Measurements from ENCODE around the gene EFCAB6.
"Not testable (repeated sequence)": the region's sequence is repeated elsewhere in the genome, so short reads cannot be mapped to it uniquely, and the experiment has no call there.

Gene EFCAB6

DNA sequence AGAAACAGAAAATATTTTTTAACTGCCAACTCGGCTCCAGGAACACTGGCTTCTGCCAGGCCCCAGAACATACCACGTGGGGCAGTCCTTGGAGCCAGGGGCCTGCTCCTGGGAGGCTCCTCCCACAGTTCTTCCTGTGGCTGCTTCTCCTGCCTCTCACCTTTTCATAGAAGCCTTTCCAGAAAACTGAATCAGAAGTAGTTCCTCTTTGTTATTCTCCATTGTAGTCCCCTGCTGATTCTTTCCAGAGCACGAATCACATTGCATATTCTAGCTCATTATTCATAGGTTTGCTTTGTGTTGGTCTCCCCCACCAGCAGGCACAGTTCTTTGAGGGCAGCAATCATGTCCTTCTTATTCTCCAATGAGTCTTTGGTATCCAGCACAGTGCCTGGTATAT, 106.0 kb downstream of the EFCAB6 start:
- no peak for DNase-seq

DNA sequence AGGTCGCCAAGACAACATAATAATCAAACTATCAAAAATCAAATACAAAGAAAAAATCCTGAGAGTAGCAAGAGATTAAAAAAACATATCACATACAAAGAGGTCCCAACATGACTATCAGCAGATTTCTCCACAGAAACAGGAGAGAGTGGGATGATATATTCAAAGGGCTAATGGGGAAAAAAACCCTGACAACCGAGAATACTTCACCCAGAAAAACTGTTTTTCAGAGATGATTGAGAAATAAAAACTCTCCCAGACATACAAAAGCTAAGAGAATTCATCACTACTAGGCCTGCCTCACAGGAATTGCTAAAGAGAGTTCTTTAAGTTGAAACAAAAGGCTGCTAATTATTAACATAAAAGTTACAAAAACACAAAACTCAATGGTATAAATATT, 108.1 kb downstream of the EFCAB6 start:
- no peak for DNase-seq

DNA sequence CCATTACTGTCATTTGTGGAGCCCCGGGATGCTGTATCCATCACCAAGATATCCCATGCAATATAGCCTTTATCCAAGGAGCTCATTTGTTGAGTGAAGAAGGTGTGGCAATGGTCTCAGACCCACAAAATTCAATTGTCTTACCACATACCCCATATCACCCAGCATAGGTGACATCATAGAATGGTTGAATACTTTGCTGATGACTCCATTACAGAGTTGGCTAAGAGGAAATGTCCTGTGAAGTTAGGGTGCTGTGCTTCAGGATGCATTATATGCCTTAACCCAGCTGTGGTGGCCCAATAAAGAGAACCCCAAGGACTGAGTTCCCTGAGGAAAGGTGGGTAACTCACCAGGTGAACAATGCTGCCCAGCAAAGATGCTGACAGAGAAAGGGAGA, 113.7 kb downstream of the EFCAB6 start:
- no peak for DNase-seq

DNA sequence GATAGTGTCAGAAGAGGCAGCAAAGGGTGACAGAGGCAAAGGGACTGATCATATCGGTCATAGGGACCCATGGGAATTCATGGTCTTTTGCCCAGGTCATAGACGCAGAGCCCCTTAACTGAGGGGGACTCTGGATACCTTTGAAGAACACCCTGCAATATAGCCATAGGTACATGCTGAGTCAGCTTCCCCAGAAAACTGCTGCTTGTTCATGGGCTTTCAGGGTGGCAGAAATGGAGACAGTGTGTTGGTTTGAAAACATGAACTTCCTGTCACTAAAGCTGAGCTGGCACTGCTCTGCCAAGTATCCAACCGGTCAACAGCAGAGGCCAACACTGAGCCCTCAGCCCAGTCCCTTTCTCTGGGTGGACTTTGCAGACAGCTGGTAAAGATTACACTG, 114.2 kb downstream of the EFCAB6 start:
- DNase-seq: no peak

DNA sequence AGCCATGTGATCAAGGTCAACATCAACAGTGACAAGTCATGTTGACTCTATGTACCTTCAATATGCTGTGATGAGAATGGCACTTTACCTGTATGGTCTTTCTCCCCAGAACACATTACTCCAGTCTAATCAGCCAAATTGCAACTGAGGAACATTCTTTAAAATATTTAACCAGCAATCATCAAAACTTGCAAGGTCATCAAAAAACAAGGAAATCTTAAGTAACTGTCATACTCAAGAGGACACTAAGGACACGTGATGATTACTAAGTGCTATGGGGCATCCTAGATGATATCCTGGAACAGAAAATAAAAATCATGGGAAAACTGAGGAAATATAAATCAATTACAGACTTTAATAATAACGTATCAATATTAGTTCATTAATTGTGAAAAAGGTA, 118.9 kb downstream of the EFCAB6 start:
- no peak for DNase-seq

DNA sequence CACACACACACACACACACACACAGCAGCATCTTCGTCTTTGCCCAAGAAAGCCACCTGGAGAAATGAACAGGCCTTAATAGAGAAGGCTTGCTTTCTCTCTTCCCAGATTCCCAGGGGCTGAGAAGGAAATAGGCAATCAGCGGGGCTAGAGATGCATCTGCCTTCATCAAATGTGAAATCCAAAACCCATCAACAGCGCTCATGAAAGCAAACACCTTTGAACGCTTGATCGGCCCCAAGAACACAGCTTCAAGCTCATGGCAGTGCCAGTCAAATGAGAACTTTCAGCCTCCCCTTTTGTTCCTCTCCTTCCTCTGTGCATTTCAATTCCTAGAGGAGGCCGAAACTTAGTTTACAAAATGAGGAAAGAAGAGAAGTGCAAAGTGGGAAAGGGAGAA, 122.7 kb downstream of the EFCAB6 start:
- no peak for DNase-seq

DNA sequence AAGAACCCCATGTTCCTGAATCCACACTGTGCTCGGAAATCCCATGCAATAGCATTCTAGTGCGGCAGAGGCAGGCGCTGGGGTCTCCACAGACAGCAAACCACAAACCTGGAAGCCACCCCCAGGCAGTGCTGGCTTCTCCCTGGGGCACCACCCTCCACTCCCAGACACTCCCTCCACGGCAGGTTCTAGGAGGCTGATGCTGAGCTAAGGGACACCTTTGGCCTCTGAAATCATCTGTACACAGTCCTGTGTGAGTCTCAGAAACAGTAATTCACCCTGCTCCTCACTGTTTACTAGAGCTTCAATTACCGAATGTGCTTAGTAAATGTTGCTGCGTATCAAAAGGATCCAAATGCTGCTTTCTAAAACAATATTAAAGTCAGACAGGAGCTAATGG, 129.3 kb downstream of the EFCAB6 start:
- DNase-seq: no peak

DNA sequence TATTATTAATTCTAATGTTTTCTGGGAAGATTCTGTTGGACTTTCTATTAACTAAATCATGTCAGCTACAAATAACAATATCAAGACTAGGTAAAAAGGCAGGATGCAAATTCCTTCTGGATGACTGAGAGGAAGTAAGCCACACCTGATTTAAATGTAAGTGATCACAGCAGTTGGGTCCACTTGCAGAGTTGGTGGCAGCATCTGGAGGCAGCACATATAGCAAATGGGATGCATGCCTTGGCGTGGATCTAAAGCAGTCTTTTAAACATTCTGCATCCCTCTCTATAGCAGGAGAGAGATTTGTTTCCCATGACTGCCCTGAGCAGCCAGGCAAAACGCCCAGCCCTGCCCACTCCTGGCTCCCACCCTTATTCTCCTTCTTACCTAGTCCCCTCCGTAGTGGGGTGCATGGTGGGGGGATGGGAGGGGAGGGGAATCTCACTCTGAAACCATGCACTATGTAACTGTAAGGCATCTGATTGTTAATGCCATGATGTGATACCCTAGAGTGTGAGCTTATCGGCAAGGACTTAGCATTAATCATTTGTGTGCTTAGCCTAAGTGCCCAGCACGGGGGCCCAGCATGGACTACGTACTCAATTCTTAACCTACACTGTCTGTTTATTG, 130.3 kb downstream of the EFCAB6 start:
- no peak for DNase-seq

DNA sequence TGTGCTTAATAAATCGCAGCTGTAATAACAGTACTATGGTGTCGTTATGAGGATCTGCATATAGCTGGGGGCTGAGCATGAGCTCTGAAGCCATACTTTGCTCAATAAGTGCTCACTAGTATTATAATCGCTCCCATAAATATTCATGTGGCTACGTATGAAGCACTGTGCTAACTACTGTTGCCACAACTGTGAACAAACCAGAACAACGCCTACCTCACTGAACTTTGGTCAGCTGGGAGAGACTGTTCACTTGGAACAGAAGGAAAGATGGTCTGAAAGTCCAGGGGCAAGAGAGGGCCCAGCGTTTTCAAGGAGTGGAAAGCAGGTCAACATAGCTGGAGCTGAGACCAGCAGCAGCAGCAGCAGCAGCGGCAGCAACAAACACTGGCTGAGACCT, 141.6 kb downstream of the EFCAB6 start:
- no peak for DNase-seq

DNA sequence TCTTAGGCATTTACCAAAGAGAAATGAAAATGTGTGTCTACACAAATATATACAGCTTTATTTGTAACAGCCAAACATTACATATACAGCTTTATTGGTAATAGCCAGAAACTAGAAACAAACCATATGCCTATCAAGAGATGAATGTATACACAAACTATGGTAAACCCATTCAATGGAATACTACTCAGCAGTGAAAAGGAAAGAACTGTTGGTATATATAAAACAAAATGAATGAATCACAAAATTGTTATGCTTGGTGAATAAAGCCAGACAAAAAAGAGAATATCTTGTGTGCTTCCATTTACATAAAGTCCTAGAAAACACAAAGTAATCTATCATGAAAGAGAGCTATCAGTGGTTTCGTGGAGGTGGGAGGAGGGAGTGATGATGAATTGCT, 142.9 kb downstream of the EFCAB6 start:
- DNase-seq: no peak

DNA sequence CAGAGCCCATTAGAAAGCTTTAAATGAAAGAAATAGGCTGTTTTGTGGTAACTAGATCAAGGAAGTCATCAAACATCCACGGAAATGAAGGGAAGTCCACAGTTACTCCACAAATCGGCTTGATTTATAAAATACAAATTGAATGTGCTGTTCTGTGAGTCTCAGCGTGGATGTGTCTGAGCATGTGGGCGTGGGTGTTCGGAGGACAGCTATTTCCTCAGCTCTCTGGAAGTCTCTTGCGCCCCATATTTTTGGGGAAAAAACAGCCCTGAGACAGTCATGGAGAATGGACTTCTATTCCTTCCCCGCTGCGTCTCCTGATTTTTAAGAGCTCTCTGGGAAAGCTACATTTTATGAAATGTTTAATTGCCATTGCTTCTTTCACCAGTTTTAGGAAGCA, 144.4 kb downstream of the EFCAB6 start:
- DNase-seq: no peak

DNA sequence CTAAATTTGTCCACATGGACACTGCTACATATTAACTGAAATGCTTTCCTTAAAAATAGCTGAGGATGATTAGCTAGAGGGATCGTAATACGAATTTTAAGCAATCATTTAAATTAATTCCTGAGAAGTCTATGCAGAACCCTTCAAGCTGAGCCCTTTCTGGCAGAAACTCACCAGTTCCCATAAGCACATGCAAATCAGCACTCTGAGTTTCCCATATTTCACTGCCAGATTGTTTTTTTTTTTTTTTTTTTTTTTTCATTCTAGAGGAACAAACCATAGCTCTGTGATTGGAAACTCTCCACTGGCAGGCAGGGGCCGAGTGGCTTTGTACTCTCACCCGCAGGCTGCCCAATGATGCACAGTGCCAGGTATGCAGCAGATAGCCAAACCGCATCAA, 145.6 kb downstream of the EFCAB6 start:
- DNase-seq: no peak

DNA sequence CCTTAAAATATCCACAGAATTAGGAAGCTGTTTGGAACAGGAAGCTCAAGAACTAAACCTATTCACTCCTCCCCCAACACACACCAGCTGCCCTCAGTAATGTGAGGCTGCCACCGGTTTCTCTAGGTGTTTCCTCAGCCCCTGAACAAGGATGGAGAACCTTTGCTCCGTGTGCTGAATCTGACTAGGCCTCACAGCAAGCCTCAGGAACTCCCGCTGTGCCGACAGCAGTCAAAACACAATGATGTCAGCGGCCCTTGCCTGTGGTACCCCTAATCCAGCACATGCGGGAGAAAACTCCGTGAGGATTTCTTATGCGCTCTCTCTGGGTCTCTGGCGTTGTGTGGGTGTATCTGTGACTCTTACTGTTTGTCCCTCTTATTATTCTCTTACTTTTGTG, 153.3 kb downstream of the EFCAB6 start:
- no peak for DNase-seq

DNA sequence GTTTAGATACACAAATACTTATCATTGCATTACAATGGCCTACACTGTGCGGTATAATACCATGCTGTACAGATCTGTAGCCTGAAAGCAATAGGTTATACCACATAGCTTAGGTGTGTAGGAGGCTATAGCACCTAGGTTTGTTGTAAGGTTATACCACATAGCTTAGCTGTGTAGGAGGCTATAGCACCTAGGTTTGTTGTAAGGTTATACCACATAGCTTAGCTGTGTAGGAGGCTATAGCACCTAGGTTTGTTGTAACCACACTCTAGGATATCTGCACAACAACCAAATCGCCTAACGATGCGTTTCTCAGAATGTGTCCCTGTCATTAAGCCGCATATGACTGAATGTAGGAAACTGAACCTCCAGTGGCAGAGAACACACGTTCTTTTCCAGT, 155.5 kb downstream of the EFCAB6 start:
- not testable (repeated sequence) for DNase-seq

DNA sequence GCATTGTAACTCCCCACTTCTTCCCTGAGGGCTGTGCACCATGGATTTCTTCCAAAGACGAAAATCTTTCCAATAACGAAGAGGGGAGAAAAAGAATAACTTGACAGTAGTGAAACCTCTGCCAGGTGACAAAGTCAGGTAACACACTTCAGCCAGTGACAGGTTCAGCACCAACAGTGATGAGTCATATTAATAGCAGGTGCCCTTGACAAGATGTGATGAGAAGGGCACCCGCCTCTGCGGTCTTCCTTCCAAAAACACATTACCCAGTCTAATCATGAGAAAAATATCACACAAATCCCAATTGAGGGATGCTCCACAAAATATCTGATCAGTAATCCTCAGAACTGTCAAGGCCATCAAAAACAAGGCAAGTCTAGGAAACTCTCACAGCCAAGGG, 157.8 kb downstream of the EFCAB6 start:
- DNase-seq: no peak

DNA sequence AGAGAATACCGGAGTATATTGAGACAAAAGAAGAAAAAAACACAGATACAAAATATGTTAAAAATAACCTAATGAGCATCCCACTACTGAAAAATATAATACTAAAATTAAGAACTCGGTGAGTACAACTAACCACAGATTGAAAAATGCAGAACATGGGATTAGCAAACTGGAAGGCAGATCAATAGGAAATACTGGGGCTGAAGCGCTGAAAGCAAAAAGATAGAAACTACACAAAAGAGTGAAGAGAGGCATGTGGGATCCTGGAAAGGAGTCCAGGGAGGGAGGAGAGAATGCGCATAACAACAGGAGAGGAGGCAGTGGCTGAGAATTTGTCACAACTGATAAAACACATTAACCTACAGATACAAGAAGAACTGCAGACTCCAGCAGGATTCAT, 159.3 kb downstream of the EFCAB6 start:
- DNase-seq: no peak

DNA sequence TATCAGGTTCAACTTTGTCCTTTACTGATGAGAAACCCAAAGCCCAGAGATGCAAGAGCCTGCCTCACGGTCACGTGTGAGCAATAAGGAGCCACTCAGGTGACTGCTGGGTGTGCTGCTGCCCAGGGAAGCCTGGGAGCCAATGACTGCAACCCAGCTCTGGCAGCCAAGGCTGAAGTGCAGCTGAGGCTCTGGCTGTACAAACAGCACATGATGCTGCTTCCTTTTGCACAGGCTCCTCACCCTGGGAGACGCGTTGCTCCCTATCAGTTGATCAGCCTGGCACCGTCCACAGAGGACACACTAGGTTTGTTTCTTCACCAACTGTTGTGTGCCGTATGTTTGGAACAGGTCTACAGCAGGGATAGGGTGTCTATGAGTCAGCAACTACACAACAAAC, 168.7 kb downstream of the EFCAB6 start:
- no peak for DNase-seq

DNA sequence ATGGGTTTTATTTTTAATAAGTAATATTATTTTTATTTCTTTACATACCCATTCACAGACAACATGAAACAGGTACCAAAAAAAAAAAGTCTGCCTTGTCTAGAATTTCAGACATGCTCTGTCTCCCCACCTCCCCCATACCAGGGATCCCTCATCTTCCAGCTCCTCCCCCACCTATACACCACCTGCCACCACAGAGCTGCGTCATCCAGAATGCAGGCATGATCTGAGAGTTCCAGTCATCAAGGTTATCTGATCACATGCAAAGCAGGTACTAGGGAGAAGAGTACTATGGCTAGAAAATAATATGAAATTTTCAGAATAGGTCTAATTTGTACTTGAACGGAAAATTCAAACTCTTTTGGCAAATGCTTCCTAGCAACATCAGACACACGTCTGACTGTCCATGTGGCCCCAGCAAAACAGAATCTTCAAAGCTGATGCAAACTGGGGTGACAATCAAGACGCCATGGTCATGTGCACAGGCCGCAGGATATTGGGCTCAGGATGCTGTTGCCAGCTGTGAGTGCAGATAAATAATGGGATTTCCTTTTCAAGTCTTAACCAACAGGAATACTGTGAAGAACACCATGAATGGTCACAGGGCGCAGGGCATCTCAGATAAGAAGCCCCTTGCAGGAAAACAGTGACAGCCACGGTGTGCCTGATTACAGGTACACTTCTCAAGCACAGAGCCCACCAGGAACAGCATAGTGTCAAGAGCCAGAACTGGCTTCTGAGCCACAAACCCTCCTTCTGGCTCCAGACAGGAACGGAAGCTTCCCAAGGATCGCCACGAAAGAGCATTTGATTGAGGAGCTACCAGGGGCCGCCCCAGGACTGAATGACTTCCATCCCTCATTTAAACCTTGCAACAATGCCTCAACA, 169.5 kb downstream of the EFCAB6 start:
- DNase-seq: no peak

DNA sequence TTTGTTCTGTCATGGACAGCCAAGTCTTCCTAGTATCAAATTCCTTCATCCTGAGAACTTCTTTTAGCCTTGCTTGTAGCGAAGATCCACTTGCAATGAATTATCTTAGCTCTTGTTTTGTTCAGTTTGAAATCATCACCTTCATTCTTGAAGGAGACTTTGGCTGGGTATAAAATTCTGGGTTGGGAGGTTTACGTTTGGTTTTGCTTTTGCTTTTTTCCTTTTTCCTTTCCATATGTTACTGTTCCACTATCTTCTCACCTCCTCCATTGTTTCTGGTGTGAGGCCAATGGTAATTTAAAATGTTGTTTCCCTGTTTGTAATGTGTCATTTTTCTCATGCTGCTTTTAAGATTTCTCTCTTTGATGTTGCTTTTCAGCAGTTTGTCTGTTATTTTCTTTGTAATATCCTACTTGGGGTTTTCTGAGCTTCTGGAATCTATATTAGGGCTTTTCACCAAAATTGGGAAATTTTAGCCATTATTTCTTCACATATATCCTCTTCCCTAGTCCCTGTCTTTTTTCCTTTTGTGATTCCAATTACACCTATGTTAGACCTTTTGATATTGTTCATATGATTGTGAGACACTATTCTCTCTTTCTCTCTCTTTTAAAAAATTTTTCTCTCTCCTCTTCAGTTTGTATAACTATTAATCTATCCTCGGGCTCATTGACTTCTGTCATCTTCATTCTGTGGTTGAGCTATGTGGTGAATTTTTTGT, 172.7 kb downstream of the EFCAB6 start:
- DNase-seq: no peak

DNA sequence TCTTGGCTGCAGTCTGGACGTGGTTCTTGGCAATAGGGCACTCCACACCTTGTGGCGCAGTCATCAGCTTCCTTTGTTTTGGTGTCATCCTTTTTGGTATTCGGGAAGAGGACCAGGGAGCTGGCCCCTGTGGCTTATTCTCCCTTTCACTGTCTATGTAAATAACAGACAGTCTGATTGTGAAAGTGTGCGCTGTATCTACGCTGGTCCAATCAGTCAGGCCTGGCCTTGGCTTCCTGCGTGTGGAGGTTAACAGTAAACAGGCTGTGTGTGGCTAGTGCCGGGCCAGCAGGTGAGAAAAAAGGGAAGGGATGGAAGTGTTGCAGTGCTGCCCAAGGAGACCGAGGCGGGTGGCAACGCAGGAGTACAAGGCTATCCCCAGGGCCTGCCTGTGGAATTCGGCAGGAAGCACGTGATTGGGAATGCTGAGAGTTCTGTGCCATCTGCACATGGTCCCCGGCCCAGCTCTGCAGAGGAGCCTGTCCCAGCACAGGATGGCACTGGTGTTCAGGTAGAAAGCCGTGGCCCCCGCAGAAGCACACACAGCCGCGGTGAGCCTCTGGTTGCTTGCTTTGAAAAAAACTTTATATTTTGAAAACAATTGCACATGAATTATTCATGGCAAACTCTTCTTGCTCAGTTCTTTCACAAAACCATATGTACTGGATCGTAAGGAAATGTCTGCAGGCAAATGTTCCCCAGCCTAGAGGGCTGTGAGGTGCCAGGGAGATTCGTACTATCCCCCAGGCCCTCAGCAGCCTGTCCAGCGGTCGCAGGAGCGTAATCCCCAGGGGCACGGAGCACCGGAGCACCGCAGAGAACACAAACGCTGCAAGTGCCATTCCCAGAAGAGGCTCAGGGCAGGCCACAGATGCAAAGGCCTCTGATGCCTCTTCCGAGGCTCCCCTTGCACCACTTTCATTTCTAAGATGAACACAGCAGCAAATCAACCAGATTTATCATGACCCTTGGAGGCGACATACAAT, 174.5 kb downstream of the EFCAB6 start:
- DNase-seq: no peak

DNA sequence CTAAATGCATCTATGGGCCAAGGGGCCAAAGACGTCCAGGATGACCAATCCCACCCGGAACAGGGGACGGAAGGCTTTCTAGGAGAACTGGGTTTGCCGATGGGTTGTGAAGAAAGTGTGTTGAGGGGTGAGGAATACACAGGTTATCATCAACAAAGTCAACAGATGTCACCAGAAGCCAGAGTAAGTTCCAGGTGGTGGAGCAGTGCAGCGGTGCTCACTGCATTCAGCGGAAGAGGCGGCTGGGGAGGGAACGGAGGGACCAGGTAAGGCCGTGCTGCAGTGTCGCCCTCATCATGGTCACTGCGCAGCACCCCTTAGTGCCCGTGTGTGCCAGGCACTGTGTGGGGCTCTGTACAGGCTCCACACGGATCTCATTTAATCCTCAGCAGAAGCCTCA, 176.0 kb downstream of the EFCAB6 start:
- no peak for DNase-seq

DNA sequence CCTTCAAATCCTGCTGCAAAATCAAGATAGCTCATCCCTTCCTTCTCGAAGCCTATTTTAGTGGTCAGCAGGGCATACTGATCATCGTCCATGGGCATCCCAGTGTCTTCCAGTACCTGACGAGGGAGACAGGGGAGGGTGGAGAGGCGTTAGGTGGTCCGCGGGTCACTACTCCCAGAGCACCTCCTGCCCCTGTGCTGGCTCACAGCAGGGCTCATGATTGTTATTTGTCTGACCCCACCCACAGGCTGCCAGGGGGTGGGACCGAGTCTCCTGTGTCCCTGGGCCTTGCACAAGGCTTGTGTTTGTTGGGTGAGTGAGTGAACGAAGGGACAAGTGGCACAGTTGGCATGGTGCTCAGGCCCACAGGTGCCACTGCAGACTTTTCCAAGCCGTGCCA, 177.0 kb downstream of the EFCAB6 start:
- DNase-seq: no peak

DNA sequence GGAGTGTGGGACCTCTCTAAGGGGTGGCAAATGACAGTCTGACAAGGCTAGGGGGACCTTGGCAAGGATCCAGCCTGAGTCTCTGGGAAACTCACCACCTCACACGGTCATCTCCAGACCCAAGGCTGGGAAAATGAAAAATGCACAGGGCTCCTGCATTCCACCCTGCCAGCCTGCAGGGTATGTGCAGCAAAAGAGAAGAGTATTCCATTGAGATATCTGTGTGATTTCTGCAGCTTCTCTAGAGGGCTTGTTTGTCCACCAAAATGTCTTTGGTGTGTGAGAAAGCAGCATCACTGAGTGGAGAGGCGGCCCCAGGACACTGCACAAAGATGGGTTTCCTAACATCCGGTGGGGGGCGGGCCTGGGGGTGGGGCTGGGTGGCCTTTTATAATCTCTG, 177.8 kb downstream of the EFCAB6 start:
- DNase-seq: no peak
